HL-60 (cell line): ENCODE results near the gene CADM1.

ENCODE experiments used
- POLR2AphosphoS5 ChIP-seq: IDR thresholded peaks from 2 replicates; pipeline ENCODE4 v1.6.1; 2012; ENCODE audit warnings: low read depth
- TF ChIP-seq, protein P1 (sequence below): IDR thresholded peaks from one replicate; pipeline ENCODE4 v1.5.1; 2011; ENCODE audit warnings: low read length, control low read depth, inconsistent platforms; ENCODE audit not compliant: insufficient read depth
- TF ChIP-seq, protein P2 (sequence below): IDR thresholded peaks from 2 replicates; pipeline ENCODE4 v1.6.1; 2012; ENCODE audit warnings: low read depth; ENCODE audit not compliant: insufficient replicate concordance

DNA sequence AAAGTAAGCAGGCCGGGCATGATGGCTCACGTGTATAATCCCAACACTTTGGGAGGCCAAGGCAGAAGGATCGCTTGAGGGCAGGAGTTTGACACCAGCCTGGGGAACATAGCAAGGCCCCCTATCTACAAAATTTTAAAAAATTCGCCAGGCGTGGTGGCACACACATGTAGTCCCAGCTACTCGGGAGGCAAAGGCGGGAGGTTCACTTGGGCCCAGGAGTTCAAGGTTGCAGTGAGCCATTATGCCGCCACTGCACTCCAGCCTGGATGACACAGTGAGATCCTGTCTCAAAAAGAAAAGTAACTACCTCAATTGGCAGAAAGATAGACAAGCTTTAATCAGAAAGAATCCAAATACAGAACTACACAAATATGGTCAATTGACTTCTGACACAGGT, 31.0 kb downstream of the CADM1 start:
- TF ChIP-seq, protein P1, sequence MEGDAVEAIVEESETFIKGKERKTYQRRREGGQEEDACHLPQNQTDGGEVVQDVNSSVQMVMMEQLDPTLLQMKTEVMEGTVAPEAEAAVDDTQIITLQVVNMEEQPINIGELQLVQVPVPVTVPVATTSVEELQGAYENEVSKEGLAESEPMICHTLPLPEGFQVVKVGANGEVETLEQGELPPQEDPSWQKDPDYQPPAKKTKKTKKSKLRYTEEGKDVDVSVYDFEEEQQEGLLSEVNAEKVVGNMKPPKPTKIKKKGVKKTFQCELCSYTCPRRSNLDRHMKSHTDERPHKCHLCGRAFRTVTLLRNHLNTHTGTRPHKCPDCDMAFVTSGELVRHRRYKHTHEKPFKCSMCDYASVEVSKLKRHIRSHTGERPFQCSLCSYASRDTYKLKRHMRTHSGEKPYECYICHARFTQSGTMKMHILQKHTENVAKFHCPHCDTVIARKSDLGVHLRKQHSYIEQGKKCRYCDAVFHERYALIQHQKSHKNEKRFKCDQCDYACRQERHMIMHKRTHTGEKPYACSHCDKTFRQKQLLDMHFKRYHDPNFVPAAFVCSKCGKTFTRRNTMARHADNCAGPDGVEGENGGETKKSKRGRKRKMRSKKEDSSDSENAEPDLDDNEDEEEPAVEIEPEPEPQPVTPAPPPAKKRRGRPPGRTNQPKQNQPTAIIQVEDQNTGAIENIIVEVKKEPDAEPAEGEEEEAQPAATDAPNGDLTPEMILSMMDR: no peak
- TF ChIP-seq POLR2AphosphoS5: no peak
- TF ChIP-seq, protein P2, sequence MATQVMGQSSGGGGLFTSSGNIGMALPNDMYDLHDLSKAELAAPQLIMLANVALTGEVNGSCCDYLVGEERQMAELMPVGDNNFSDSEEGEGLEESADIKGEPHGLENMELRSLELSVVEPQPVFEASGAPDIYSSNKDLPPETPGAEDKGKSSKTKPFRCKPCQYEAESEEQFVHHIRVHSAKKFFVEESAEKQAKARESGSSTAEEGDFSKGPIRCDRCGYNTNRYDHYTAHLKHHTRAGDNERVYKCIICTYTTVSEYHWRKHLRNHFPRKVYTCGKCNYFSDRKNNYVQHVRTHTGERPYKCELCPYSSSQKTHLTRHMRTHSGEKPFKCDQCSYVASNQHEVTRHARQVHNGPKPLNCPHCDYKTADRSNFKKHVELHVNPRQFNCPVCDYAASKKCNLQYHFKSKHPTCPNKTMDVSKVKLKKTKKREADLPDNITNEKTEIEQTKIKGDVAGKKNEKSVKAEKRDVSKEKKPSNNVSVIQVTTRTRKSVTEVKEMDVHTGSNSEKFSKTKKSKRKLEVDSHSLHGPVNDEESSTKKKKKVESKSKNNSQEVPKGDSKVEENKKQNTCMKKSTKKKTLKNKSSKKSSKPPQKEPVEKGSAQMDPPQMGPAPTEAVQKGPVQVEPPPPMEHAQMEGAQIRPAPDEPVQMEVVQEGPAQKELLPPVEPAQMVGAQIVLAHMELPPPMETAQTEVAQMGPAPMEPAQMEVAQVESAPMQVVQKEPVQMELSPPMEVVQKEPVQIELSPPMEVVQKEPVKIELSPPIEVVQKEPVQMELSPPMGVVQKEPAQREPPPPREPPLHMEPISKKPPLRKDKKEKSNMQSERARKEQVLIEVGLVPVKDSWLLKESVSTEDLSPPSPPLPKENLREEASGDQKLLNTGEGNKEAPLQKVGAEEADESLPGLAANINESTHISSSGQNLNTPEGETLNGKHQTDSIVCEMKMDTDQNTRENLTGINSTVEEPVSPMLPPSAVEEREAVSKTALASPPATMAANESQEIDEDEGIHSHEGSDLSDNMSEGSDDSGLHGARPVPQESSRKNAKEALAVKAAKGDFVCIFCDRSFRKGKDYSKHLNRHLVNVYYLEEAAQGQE: no peak
